GM19452 (cell line): ENCODE data around the gene ABCC2.
"Not testable (repeated sequence)": the region's sequence is repeated elsewhere in the genome, so short reads cannot be mapped to it uniquely, and the experiment has no call there.

ENCODE experiments used
- ATAC-seq: cut with Tn5 transposase; IDR thresholded peaks from one replicate; pipeline ENCODE4 v1.9.1; 2021; ENCODE audit not compliant: unreplicated experiment

Gene ABCC2

DNA sequence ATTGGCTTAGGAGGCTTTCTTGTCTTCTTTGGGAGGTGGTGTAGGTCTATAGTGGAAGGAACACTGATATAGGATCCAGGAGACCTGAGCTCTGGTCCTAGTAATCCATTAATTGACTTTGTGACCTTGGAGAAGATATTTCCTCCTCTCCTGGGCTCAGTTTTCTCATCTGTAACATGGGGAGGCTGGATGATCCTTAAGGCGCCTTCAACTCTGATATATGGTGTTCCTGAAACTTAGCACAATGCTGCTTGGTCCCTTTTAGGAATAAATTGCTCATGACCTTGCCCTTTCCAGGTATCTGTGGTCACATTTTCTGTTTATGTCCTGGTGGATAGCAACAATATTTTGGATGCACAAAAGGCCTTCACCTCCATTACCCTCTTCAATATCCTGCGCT, 25.3 kb downstream of the ABCC2 start:
- ATAC-seq: no peak

DNA sequence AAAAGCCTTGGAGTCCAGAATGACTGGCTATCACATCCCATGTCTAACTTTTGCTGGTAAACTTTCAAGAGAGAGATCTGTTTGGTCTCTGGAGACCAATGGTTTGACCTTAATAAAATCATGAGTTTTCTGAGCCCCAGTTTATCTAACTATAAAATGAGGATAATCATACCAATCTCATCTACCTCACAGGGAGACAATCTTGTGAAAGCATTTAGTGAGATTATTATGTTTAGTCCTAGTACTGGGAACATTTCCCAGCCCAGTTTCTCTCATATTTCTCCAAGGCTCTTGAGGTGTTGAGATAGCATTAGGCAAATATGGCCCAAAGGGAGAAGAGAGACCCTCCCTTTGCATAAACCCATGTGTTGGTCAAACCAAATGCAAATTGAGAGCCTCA, 25.8 kb downstream of the ABCC2 start:
- no peak for ATAC-seq

DNA sequence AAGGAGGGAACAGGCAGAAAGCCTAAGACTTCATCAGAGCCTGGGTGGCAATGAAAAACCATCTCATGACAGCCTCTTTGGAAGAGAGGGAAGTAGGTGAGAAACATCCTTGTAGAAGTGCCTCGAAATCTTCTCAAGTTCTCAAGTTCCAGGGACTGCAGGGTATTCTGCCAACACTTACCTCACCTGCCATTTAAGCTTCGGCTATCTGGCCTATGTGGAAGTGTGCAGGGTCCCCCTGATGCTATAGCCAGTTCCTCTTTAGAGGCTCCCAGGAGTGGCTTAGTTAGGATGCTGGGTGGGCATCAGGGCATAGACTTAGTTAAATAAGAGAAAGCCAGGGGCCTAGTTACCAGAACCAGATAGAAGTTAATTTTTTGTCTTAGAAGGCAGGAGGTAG, 27.0 kb downstream of the ABCC2 start:
- ATAC-seq: no peak

DNA sequence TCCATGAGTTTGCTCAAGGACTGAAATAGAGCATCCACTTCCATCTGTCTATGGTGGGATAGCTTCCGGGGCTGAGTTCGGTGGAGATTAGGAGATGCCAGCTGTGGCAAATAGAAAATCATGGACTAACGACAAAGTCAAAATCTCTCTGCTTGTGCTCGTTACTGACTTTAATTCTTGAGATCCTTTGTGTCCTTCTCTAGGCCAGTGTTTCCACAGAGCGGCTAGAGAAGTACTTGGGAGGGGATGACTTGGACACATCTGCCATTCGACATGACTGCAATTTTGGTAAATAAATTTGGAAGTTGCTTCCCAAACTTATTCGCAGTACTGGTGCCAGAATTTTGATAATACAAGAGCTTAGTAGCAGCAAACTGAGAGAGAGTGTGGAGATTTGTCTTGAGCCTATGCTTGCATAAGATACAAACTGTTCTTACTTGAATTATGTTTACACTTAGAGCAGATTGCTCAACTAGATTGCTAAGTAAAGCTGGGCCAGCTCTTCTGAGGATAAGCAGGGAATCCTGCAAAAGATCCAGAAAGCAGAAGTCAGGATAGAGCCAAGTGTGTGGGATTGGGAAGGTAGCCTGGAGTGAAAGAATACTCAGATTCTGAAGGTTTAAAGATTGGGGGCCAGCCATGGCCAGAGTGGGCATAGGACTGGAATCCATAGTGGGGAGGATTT, 27.6 kb downstream of the ABCC2 start:
- no peak for ATAC-seq

DNA sequence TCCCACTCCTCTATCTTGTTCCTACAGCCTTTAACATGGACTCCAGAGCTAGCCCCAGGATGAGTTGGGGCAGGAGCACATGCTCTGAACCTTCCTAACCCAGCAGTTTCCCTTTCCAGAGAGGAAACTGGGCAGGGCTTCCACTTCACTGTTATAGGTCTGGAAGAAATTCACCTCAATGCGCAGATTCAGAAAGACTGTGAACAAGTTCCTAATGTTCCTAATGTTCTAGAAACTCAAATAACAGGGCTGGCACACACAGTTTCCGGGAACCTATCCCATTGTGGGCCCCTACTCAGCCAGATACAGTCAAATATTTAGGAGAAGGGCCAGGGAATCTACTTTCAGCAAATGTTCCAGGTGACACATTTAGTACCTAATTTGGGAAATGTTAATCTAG, 29.7 kb downstream of the ABCC2 start:
- no peak for ATAC-seq

DNA sequence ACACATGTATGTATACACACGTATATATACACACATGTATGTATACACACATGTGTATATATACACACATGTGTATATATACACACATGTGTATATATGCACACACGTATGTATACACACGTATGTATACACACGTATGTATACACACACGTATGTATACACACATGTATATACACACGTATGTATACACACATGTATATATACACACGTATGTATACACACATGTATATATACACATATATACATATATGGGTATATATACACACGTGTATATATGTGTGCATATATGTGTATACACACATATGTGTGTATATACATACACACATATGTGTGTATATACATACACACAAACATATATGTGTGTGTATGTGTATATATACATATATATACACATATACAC, 31.7 kb downstream of the ABCC2 start:
- no peak for ATAC-seq

DNA sequence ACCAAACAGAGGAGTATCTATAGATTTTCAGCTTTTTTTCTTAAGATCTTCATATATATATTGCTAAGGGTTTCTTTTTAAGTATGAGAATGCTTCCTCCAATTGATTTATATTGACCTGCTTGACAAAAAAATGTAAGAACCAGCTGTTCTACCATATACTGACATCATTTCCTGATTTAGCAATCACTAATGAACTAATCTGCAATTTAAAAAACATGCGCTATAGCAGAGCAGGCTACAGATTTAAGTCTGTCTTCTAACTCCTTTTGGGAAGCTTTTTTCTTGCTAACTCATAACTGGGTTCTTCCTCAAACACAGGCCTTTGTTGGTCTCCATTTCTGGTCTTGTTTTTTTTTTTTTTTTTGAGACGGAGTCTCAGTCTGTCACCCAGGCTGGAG, 33.2 kb downstream of the ABCC2 start:
- no peak for ATAC-seq

DNA sequence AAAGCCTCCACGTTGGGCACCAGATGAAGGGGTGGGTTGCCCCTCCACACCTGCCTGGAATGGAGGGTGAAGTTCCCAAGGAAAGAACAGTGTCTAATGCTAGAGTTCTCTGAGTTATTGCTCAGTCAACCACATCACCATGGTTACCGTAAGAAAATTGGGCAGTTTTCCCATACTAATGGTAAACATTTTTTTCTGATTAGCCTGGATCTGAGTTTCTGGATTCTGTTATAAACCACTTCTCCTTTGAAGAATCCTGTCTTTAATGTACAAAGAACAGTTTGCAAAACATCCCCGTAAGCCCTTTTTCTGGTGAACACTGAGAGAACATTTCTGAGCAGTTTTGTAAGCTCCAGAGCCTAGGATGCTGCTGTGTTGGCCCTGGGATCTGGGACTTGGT, 45.5 kb downstream of the ABCC2 start:
- no peak for ATAC-seq

DNA sequence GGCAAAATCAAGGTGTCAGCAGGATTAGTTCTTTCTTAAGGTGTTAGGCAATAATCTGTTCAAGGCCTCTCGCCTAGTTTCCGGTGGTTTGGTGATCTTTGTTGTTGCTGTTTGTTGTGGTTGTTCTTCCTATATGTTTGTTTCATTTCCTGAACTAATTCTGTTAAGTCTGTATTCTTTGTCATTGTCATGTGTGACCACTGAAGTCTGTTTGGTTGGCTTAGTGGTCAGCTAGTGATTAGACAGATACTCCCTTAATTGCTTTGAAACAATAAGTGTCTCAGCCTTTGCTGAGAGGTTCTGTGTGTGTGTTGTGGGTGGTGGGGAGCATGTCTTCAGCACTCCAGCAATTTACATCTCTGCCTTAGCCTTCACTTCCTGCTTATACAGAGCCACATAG, 46.0 kb downstream of the ABCC2 start:
- no peak for ATAC-seq

DNA sequence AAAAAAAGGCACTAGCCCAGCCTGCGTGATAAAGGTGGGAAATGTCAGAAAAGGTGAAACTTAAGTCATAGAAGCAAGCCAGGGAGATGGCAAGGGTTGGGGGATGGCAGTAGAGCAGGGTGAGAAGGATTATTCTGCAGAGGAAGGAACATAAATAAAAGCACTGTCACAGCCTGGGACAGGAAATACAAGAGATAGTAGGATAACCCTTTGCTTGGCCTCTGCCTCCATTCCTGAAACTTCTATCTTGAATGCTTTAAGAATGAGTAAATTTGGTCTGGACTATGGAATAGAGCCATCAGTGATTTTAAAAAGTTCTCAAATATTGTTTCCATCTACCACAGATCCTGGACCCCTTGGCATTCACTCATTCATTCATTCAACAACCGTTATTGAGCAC, 50.0 kb downstream of the ABCC2 start:
- ATAC-seq: no peak

DNA sequence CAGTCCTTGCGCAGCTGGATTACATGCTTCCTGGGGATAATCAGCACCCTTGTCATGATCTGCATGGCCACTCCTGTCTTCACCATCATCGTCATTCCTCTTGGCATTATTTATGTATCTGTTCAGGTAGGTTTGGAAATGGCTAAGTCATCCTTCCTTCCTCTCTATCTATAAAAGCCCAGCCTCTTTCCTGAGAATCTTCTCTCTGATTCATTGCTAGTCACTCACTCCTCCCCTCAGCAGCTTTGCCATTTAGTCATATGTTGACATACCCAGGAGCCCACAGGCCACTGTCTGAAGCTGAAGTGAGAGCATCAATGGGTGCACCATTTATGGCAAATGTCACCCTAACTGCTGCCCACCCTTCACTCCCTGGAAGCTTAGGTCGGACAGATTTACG, 52.0 kb downstream of the ABCC2 start:
- no peak for ATAC-seq

DNA sequence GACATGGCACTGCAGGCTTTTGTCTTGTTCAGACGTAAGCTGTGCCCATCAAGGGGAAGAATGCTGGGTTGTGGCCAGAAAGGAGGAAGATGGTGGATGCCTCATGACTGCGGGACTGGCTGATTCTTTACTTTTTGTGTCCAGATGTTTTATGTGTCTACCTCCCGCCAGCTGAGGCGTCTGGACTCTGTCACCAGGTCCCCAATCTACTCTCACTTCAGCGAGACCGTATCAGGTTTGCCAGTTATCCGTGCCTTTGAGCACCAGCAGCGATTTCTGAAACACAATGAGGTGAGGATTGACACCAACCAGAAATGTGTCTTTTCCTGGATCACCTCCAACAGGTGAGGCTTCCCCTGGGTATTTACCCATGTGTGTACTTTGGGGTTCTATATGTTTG, 53.5 kb downstream of the ABCC2 start:
- no peak for ATAC-seq

DNA sequence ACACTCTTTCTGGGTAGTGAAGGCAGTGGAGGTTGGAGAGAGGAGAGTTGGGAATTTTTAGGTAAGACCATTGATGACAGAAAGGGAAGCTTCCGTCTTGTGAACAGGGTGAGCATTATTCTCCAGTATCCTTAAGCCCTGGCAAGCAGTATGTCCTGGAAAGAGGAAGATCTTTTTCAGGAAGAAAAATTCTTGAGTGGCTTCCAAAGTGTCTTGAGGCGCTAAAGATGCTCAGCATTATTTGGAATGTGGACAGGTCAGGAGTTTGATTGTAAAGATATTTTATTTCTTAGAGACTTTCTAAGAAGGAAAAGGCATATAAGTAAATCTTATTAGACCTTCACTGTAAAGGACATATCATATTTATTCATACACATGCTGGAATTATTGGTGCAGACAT, 54.3 kb downstream of the ABCC2 start:
- no peak for ATAC-seq

DNA sequence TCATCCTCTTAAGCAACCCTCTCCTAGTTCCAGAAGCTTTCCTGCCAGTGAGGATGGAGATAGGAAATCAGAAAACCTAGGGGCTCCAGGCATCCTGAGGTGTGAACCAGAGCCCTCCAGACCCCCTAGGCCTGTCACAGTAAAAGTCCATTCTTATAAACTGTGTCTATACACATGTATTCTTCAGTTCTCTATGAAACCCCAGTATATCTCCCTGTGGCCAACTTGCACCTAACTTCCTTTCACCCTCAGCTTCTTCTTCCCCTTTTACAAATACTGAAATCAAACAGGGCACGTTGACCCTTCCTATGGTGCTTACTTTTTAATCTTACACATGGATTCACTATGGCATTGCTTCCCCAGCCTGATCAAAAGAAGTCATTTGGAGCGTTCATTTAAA, 58.4 kb downstream of the ABCC2 start:
- not testable (repeated sequence) for ATAC-seq

DNA sequence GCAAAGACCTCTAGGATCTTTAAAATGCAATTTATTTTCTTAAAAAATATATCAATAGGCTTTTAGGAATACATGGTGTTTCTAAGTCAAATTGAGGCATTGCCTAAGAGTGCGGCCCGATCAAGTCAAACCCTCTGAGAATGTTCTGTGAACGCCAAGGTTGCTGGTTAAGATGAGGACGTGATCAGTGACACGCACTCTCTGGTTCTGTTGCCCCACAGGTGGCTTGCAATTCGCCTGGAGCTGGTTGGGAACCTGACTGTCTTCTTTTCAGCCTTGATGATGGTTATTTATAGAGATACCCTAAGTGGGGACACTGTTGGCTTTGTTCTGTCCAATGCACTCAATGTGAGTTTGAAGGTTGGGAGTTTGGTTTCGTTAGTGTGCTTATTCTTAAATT, 59.3 kb downstream of the ABCC2 start:
- ATAC-seq: no peak

DNA sequence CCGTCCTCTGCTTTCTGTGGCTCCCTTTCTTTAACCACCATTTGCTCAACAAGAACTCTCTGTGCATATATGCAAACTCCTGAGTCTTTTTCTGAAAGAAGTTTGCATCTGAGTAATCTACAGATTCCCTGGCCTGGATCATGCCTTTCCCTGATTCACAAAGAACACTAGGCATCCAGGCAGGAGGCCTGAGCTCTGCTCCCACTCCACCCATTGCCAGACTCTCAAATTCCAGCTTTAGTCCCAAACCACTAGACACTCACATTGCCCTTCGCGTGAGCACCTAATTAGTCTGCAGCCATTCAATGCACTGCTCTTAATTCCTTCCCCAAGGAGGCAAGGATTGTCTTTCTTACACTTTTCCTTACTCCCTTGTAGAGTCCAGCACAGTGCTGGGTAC, 60.9 kb downstream of the ABCC2 start:
- no peak for ATAC-seq

DNA sequence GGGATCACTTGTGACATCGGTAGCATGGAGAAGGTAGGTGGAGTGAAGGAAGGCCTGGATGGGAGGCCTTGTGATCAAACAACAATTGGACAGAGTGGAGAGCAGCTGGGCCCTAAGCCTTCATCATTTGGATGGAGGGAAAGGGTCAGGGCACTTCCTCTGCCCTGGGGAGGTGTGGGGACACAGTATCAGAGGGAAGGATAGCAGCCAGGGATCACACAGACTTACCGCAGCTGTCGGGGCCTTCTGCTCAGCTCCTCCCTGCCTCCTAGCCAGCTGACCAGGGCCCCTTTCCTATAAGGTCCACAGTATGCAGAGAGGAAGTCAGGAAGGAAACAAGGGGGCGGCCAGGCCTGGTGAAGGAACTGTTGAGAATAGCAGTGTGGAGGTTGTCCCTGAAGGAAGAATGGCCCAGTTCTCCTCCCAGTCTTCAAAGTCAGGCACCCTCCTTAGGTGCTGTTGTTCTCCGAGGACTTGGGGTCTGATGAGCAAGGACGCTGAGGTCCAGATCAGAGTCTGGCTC, 62.1 kb downstream of the ABCC2 start:
- ATAC-seq: no peak

DNA sequence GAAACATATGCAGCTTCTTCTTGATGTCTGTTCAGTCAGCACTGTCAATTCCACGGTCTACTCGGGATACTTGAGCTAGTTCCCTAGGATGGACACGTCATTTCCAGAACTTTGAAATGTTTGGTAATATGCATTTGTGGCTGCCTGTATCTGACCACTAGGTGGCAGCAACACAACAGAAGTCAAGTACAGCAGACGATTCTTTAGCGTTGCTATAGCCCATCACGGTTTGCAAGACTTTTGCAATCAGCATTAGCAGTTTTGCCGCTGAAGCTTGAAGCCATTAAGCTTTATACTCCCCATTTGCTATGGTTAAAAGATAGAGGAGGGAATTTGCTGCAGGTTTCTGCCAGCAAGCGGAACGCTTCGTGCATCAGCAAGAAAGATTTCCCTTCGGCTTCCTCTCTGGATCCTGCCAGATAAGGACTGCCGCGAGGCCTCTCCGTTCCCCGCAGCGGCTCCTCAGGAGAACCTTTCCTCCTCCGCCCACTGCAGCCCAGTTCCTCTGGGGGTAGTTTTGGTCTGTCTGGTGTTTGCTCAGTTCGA, 63.5 kb downstream of the ABCC2 start:
- peak; percentile 79 for ATAC-seq

DNA sequence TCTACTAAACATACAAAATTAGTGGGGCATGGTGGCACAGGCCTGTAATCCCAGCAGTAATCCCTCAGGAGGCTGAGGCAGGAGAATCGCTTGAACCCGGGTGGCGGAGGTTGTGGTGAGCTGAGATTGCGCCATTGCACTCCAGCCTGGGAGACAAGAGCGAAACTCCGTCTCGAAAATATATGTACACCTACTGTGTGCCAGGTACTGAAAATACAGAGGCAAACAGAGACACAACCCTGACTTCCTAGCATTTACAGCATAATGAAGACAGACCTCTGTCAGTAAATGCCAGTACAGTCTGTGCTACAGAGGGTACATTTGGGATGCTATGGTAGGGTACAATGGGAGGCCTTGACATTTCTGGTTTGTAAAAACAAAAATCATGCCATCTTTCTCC, 66.6 kb downstream of the ABCC2 start:
- ATAC-seq: no peak

DNA sequence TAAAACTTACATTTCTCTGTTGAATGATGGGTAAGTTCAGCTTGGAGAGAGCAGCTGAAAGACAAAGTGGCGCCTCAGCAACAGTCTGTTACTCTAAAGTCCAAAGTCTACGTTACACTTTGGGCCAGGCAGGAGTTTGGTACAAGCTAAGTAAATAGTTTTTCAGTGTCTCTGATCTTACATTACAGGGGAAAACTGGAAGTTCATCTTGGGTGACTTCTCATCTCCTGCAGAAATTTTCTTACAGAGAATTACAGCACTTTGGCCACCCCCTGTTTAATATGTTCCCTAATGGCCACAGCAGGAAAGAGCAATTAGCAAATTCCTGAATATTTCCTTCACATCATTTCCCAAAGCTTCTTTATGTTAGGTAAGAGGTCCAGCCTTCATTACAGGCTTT, 67.1 kb downstream of the ABCC2 start:
- ATAC-seq: no peak

DNA sequence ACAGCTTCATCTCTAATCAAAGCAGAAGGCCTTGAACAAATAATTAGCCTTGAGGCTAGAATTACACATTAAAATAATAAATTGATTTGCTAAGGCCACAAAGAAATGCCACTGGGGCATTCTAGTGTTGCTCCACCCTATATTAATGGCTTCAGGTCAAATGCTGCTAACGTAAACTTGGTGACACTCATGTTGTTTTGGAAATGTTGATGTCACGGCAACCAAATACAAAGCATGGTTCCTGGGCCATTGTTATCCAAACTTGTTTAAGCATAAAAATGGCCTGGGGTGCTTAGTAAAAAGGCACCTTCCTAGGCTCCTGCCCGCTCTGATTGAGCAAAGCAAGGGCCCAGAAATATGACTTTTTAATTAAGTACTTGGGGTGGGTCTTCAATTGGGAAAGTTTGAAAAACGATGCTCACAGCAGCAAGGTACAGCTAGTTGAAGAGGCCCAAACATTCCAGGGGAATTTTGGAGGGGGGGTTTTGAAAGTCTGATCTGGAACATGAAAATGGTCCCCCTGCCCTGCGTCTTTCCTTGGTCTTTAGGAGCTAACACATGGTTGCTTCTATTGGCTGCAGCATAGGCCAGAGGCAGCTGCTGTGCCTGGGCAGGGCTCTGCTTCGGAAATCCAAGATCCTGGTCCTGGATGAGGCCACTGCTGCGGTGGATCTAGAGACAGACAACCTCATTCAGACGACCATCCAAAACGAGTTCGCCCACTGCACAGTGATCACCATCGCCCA, 67.8 kb downstream of the ABCC2 start:
- ATAC-seq: no peak

DNA sequence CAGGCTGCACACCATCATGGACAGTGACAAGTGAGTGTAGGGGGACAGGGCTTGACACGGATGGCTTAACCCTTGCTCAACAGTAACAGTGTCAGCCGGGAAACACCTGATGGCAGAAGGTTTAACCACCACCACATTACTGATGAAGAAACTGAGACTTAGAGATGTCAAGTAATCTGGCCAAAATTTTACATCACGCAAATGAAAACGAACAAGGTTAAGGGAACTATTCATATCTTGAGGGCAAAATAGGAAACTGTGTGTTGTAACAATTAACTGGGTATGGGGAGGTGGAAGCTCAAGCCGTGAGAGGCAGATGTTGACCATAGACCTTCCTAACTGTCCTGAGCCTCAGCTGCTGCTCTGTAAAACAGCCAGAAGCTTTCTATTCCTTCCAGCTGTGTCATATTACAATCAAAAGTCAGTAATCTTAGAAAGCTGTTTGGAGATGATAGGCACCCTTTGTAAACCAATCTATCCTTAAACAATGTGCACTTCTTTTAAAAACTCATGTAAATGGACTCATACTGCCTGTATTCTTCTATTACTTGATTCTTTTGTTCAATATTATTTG, 68.4 kb downstream of the ABCC2 start:
- ATAC-seq: no peak
